Posterior vena cava (tissue), 2 donors: Measurements from ENCODE around the gene TMUB2. TPM values are rescaled to one million over a fixed set of nuclear protein-coding genes. Genes with fewer than 3 reads are reported as not detected.

Experiments
- DNase-seq: peaks from one replicate; pipeline ENCODE4 v3.0.0-alpha.2; 2020; ENCODE audit warnings: low spot score
- intact Hi-C, 2 donors: fragments of 100-400 bp; cut with DNase I; formaldehyde crosslinking; loops; one replicate each; pipeline versions ENCODE4 v1.14.1 to v1.14.2; 2022 to 2023
- total RNA-seq, 2 donors: library from RNA; stranded (reverse); fragmentation: NEBNext Ultra II Directional; extraction: Animal tissue kit (Norgen Biotek cat#: 25700); gene quantifications; one replicate each; pipeline ENCODE4 v1.2.1, GENCODE V29; 2021
- donor health status: DM: yes; HTN: yes; CAD: no.
- donor health status: DM: yes; HTN: yes; CAD: no.

The TMUB2 gene
- total RNA-seq, 2 donors from 2014 or later = 26.3 to 31.2 TPM

- peak; percentile 90 for DNase-seq
- intact Hi-C loops = no loop called here
Observed at GRCh38 chr17:44198721-44199552, 12.2 kb downstream of the TMUB2 start.

- DNase-seq = peak; percentile 100
- intact Hi-C loops = no loop called here
Observed at GRCh38 chr17:44199553-44200477, 13.0 kb downstream of the TMUB2 start, which contains the start of gene ATXN7L3. Gene ATXN7L3, minus strand, starts transcription at chr17:44199884. Its CDS starts 1,814 bp downstream, at chr17:44198070.

GRCh38 chr17:44200478-44201155 lies 13.8 kb downstream of the TMUB2 start:
- DNase-seq = peak; percentile 81
- intact Hi-C loops = no loop called here

GRCh38 chr17:44202756-44203155 lies 16.0 kb downstream of the TMUB2 start:
- intact Hi-C loops = no loop called here
- peak; percentile 61 for DNase-seq

GRCh38 chr17:44203731-44204440 lies 17.1 kb downstream of the TMUB2 start:
- intact Hi-C loops = no loop called here
- peak; percentile 66 for DNase-seq

GRCh38 chr17:44204441-44204882 lies 17.7 kb downstream of the TMUB2 start:
- peak; percentile 83 for DNase-seq
- intact Hi-C loops = no loop called here

- DNase-seq = peak; percentile 37
- intact Hi-C loops = no loop called here
Observed at GRCh38 chr17:44205962-44206824, 19.4 kb downstream of the TMUB2 start.

GRCh38 chr17:44206825-44207155 lies 20.0 kb downstream of the TMUB2 start:
- intact Hi-C loops = no loop called here
- DNase-seq = no peak

GRCh38 chr17:44207319-44207718 lies 20.5 kb downstream of the TMUB2 start:
- DNase-seq = no peak
- intact Hi-C loops = no loop called here

- intact Hi-C loops = no loop called here
- no peak for DNase-seq
Observed at GRCh38 chr17:44207743-44208142, 21.0 kb downstream of the TMUB2 start.

- DNase-seq = no peak
- intact Hi-C loops = loop anchor here in 1 of 2 donors (2.0 kb wide), 1 partner anchor 121 kb away; no protein-coding TSS in a partner anchor
Observed at GRCh38 chr17:44209786-44210341, 23.1 kb downstream of the TMUB2 start.

- peak; percentile 97 for DNase-seq
- intact Hi-C loops = loop anchor here in 1 of 2 donors (2.0 kb wide), 1 partner anchor 120 kb away; no protein-coding TSS in a partner anchor
Observed at GRCh38 chr17:44210342-44211192, 23.8 kb downstream of the TMUB2 start.

- no peak for DNase-seq
- intact Hi-C loops = loop anchor here (2.0 kb wide), 2 partner anchors 113 to 119 kb away; partner anchors contain the start of gene SLC25A39 (in 1 of the 2)
Observed at GRCh38 chr17:44211281-44212265, 24.8 kb downstream of the TMUB2 start.

- DNase-seq = no peak
- intact Hi-C loops = loop anchor here in 1 of 2 donors (2.0 kb wide), 1 partner anchor 112 kb away; the partner anchor contains the start of gene SLC25A39
Observed at GRCh38 chr17:44212507-44213402, 26.0 kb downstream of the TMUB2 start.
